PC-3 (cell line): Measurements from ENCODE around the gene SLAMF6. TPM values are rescaled to one million over a fixed set of nuclear protein-coding genes. Genes with fewer than 3 reads are reported as not detected.
"Not testable (repeated sequence)": the region's sequence is repeated elsewhere in the genome, so short reads cannot be mapped to it uniquely, and the experiment has no call there.

Experiments
- ATAC-seq: fragments of 200-7000 bp; cut with Tn5 transposase; 2 replicates; pipeline ENCODE4 v1.9.1; 2020; ENCODE audit warnings: mild to moderate bottlenecking, moderate library complexity
- BruUV-seq: library from RNA; stranded (reverse); fragments of 400-500 nt; replicated peaks from 2 replicates; lab custom pipeline; 2021; lab: Mats Ljungman, UMichigan
- CTCF ChIA-PET: fragments of 300-600 bp; sonication (Branson Sonifier 250); formaldehyde crosslinking; loops from one replicate; lab custom pipeline; 2022; ENCODE audit warnings: antibody characterized with exemption; lab: Charles Lee
- POLR2A ChIA-PET: fragments of 300-600 bp; sonication (Branson Sonifier 250); formaldehyde crosslinking; loops from one replicate; lab custom pipeline; 2022; ENCODE audit warnings: antibody characterized with exemption; ENCODE audit not compliant: unreplicated experiment; lab: Charles Lee
- DNase-seq: peaks from one replicate; pipeline ENCODE4 v3.0.0-alpha.2; 2015
- H2AFZ ChIP-seq: fragments of 300-600 bp; sonication (generic); 2 replicates; pipeline ENCODE4 v1.6.0; 2016; ENCODE audit warnings: antibody characterized with exemption, low read length
- H3F3A ChIP-seq: fragments of 300-600 bp; sonication (generic); one replicate; pipeline ENCODE4 v1.6.0; 2017; ENCODE audit warnings: antibody characterized with exemption, low read length, control low read depth, mild to moderate bottlenecking; ENCODE audit not compliant: unreplicated experiment
- H3K27ac ChIP-seq: fragments of 300-600 bp; sonication (generic); 2 replicates; pipeline ENCODE4 v1.5.1; 2016; ENCODE audit warnings: mild to moderate bottlenecking, low read length
- H3K27me3 ChIP-seq: fragments of 300-600 bp; sonication (generic); 2 replicates; pipeline ENCODE4 v1.6.1; 2016; ENCODE audit warnings: low read length, mixed read lengths
- H3K36me3 ChIP-seq: fragments of 300-600 bp; sonication (generic); 2 replicates; pipeline ENCODE4 v1.6.1; 2016; ENCODE audit warnings: low read depth, mixed run types, low read length, mixed read lengths
- H3K4me1 ChIP-seq: fragments of 300-600 bp; sonication (generic); 2 replicates; pipeline ENCODE4 v1.5.1; 2016; ENCODE audit warnings: low read length; ENCODE audit not compliant: insufficient read depth
- H3K4me2 ChIP-seq: fragments of 300-600 bp; sonication (generic); 2 replicates; pipeline ENCODE4 v1.6.0; 2016; ENCODE audit warnings: low read length
- H3K4me3 ChIP-seq: fragments of 300-600 bp; sonication (generic); 2 replicates; pipeline ENCODE4 v1.5.1; 2016; ENCODE audit warnings: mild to moderate bottlenecking, low read length, mixed read lengths
- H3K79me2 ChIP-seq: fragments of 300-600 bp; sonication (generic); 2 replicates; pipeline ENCODE4 v1.6.1; 2017; ENCODE audit warnings: low read length, mixed read lengths
- H3K9ac ChIP-seq: fragments of 300-600 bp; sonication (generic); 2 replicates; pipeline ENCODE4 v1.6.0; 2016; ENCODE audit warnings: mild to moderate bottlenecking, low read length
- H3K9me2 ChIP-seq: fragments of 300-600 bp; sonication (generic); replicated peaks from 2 replicates; pipeline ENCODE4 v1.6.1; 2016; ENCODE audit warnings: mixed run types, low read length, mixed read lengths
- H3K9me3 ChIP-seq: fragments of 300-600 bp; sonication (generic); 2 replicates; pipeline ENCODE4 v1.6.1; 2016; ENCODE audit warnings: low read length, mixed read lengths
- H4K20me1 ChIP-seq: fragments of 300-600 bp; sonication (generic); 2 replicates; pipeline ENCODE4 v1.6.1; 2016; ENCODE audit warnings: low read length, mixed read lengths
- CTCF ChIP-seq: fragments of 300-600 bp; sonication (generic); conservative IDR thresholded peaks from 2 replicates; pipeline ENCODE4 v1.5.1; 2017; ENCODE audit warnings: antibody characterized with exemption, low read depth, mild to moderate bottlenecking, low read length
- EZH2 ChIP-seq: fragments of 300-600 bp; sonication (generic); IDR thresholded peaks from one replicate; pipeline ENCODE4 v1.6.1; 2017; ENCODE audit warnings: antibody characterized with exemption, mild to moderate bottlenecking, low read length; ENCODE audit not compliant: unreplicated experiment
- EZH2phosphoT487 ChIP-seq: fragments of 300-600 bp; sonication (generic); IDR thresholded peaks from 2 replicates; pipeline ENCODE4 v1.6.1; 2018; ENCODE audit warnings: mild to moderate bottlenecking, antibody characterized with exemption, low read length, borderline replicate concordance
- intact Hi-C: fragments of 100-400 bp; cut with micrococcal nuclease; formaldehyde crosslinking; loops from 2 replicates; pipeline ENCODE4 v1.9.0; 2023
- total RNA-seq: library from RNA; depleted of rRNA; stranded (reverse); fragments of >200 nt; gene quantifications from 2 replicates; pipeline ENCODE4 v1.2.3, GENCODE V29; 2014

The SLAMF6 gene
- total RNA-seq, 1 experiment from 2014 or later = not detected

GRCh38 chr1:160562745-160563144 lies 39.7 kb upstream of the SLAMF6 start:
- POLR2A ChIA-PET, H3K27ac ChIP-seq, H3K79me2 ChIP-seq, H4K20me1 ChIP-seq, H2AFZ ChIP-seq, H3F3A ChIP-seq, BruUV-seq, DNase-seq, H3K36me3 ChIP-seq, H3K9ac ChIP-seq, ATAC-seq, H3K4me1 ChIP-seq, CTCF ChIA-PET, intact Hi-C loops, H3K9me3 ChIP-seq, H3K9me2 ChIP-seq, H3K4me2 ChIP-seq, H3K4me3 ChIP-seq: not testable (repeated sequence)
- H3K27me3 ChIP-seq = peaks cover 69% of the 10 kb centered on the region

- Histone ChIP-seq H2AFZ (no peak overlapping the region), H3K27me3 (peaks cover 62% of the 10 kb centered on the region), H3K9ac (no peak overlapping the region), H4K20me1 (no peaks in the 10 kb centered on the region), H3K4me2 (no peak overlapping the region), H3K4me3 (no peak overlapping the region), H3K36me3 (no peaks in the 10 kb centered on the region), H3F3A (no peaks in the 10 kb centered on the region), H3K27ac (no peak overlapping the region), H3K9me3 (no peaks in the 10 kb centered on the region), H3K4me1 (no peaks in the 10 kb centered on the region), H3K79me2 (no peaks in the 10 kb centered on the region), H3K9me2 (no peaks in the 10 kb centered on the region)
- TF ChIP-seq EZH2phosphoT487 (no peak), EZH2 (no peak), CTCF (no peak)
- BruUV-seq = no TSS peak
- ChIA-PET POLR2A (no interaction called here), CTCF (no interaction called here)
- intact Hi-C loops = no loop called here
- no peak for DNase-seq
- no peak for ATAC-seq
Observed at GRCh38 chr1:160560806-160561205, 37.8 kb upstream of the SLAMF6 start.

GRCh38 chr1:160560045-160560705 lies 37.1 kb upstream of the SLAMF6 start:
- ChIA-PET CTCF (no interaction called here), POLR2A (no interaction called here)
- DNase-seq = no peak
- Histone ChIP-seq H3K4me3 (no peak overlapping the region), H3F3A (no peaks in the 10 kb centered on the region), H3K27me3 (peaks cover 61% of the 10 kb centered on the region), H3K9ac (no peak overlapping the region), H3K9me3 (no peaks in the 10 kb centered on the region), H3K79me2 (no peaks in the 10 kb centered on the region), H3K4me1 (no peaks in the 10 kb centered on the region), H3K27ac (no peak overlapping the region), H4K20me1 (no peaks in the 10 kb centered on the region), H3K4me2 (no peak overlapping the region), H3K9me2 (no peaks in the 10 kb centered on the region), H2AFZ (no peak overlapping the region), H3K36me3 (no peaks in the 10 kb centered on the region)
- ATAC-seq = no peak
- intact Hi-C loops = no loop called here
- TF ChIP-seq EZH2 (no peak), EZH2phosphoT487 (no peak), CTCF (no peak)
- no TSS peak for BruUV-seq

GRCh38 chr1:160559437-160559836 lies 36.4 kb upstream of the SLAMF6 start:
- ATAC-seq, intact Hi-C loops, BruUV-seq, H3K4me1 ChIP-seq, H4K20me1 ChIP-seq, H3F3A ChIP-seq, H3K9me3 ChIP-seq, H3K79me2 ChIP-seq, H3K9me2 ChIP-seq, CTCF ChIA-PET, H3K4me3 ChIP-seq, H3K36me3 ChIP-seq, DNase-seq, H3K4me2 ChIP-seq, H3K27ac ChIP-seq, POLR2A ChIA-PET, H2AFZ ChIP-seq, H3K9ac ChIP-seq: not testable (repeated sequence)
- peaks cover 56% of the 10 kb centered on the region for H3K27me3 ChIP-seq
